H1 (cell line): ENCODE data around the gene CEP89. TPM values are rescaled to one million over a fixed set of nuclear protein-coding genes. Genes with fewer than 3 reads are reported as not detected.

Experiments
- CTCF ChIP-seq, 3 experiments: IDR thresholded peaks; 1 replicate in 2 of 3; 2 replicates in 1 of 3; pipeline versions ENCODE4 v1.5.1 to v1.6.1; 2011; ENCODE audit warnings: low read length in 3 of 3, mild to moderate bottlenecking in 3 of 3, inconsistent platforms in 2 of 3, low read depth in 1 of 3, moderate library complexity in 1 of 3; ENCODE audit not compliant: insufficient read depth in 1 of 3; ENCODE audit errors: control extremely low read depth in 1 of 3
- EP300 ChIP-seq, 2 experiments: IDR thresholded peaks; 1 replicate in 1 of 2; 2 replicates in 1 of 2; pipeline ENCODE4 v1.6.1; 2011 to 2012; ENCODE audit warnings: low read depth in 2 of 2, low read length in 2 of 2, mild to moderate bottlenecking in 2 of 2, borderline replicate concordance in 1 of 2, inconsistent platforms in 1 of 2, moderate library complexity in 1 of 2
- GABPA ChIP-seq: IDR thresholded peaks from 2 replicates; pipeline ENCODE4 v1.6.1; 2011; ENCODE audit warnings: mild to moderate bottlenecking, low read length, moderate library complexity, borderline replicate concordance; ENCODE audit not compliant: insufficient read depth
- RNF2 ChIP-seq: fragments of 200-900, 300-1000 bp; sonication (generic); IDR thresholded peaks from 2 replicates; pipeline ENCODE4 v1.7.1; 2016; ENCODE audit warnings: borderline replicate concordance, low read depth, mild to moderate bottlenecking, antibody characterized with exemption, low read length; ENCODE audit not compliant: poor library complexity, severe bottlenecking; ENCODE audit errors: missing control alignments
- RXRA ChIP-seq: IDR thresholded peaks from 2 replicates; pipeline ENCODE4 v1.6.1; 2011; ENCODE audit warnings: low read depth, mild to moderate bottlenecking, low read length, moderate library complexity; ENCODE audit not compliant: insufficient read depth
- USF2 ChIP-seq: IDR thresholded peaks from 2 replicates; pipeline ENCODE4 v1.6.1; 2011; ENCODE audit warnings: low read length, improper control_type of control experiment
- polyA plus RNA-seq, 7 experiments: library from polyadenylated mRNA; depleted of rRNA in 3 of 7; stranded (reverse) in 5 of 7; unstranded in 2 of 7; fragments of >200 nt in 5 of 7; fragments of 200-250 nt in 2 of 7; gene quantifications; 1 replicate in 5 of 7; 2 replicates in 1 of 7; 4 replicates in 1 of 7; pipeline versions ENCODE4 v1.2.1 to v1.2.3, GENCODE V29; 2011 to 2013; ENCODE audit warnings: missing spikeins in 2 of 7, mixed read lengths in 2 of 7
- total RNA-seq: library from RNA; stranded (reverse); fragmentation: NEBNext Ultra II Directional; extraction: Animal tissue kit (Norgen Biotek cat#: 25700); gene quantifications from 2 replicates; pipeline ENCODE4 v1.2.1, GENCODE V29; 2021

CEP89 gene
- total and polyA plus RNA-seq, 2 of the 8 experiments (the other 6 are each of a cell fraction or from before 2014, with no cell fraction given): 23.0 to 23.6 TPM

GRCh38 chr19:32966750-32967149 lies 5.0 kb downstream of the CEP89 start (continued):
- TF ChIP-seq GABPA: no peak
- no peak for TF ChIP-seq USF2
- TF ChIP-seq RNF2: no peak
- no peak for TF ChIP-seq RXRA
- TF ChIP-seq EP300 (IDR thresholded peaks at IDR 0.05; ENCODE audit: borderline replicate concordance in 1 of 2, low read depth in 2 of 2, low read length in 2 of 2): no peak
- no peak for TF ChIP-seq CTCF (IDR thresholded peaks at IDR 0.05; ENCODE audit: control extremely low read depth in 1 of 3, insufficient read depth in 1 of 3, low read depth in 1 of 3, low read length in 3 of 3)
- TF ChIP-seq, all 59 proteins: peak for 0
